ENCODE measurements around the gene SHROOM2.
"Not testable (repeated sequence)": the region's sequence is repeated elsewhere in the genome, so short reads cannot be mapped to it uniquely, and the experiment has no call there.

SHROOM2 gene

GRCh38 chrX:9824554-9824953 is 38.3 kb downstream of the SHROOM2 start:
- Histone ChIP-seq H3K4me3 (no peak overlapping the region), H3K27ac (no peak overlapping the region)

GRCh38 chrX:9825129-9825790 is 39.0 kb downstream of the SHROOM2 start:
- no peak overlapping the region for H3K27ac ChIP-seq

GRCh38 chrX:9825966-9826365 is 39.7 kb downstream of the SHROOM2 start:
- Histone ChIP-seq H3K27ac (no peak overlapping the region), H3K4me3 (no peak overlapping the region)

More at GRCh38 chrX:9825129-9825790, 39.0 kb downstream of the SHROOM2 start:
- H3K4me3 ChIP-seq = no peak overlapping the region

- H3K27ac ChIP-seq = no peak overlapping the region
- no peak overlapping the region for H3K4me3 ChIP-seq
Observed at GRCh38 chrX:9829308-9830267, 43.4 kb downstream of the SHROOM2 start.

- H3K4me3 ChIP-seq = no peak overlapping the region
Observed at GRCh38 chrX:9832811-9833210, 46.6 kb downstream of the SHROOM2 start.

GRCh38 chrX:9835585-9836210 is 49.5 kb downstream of the SHROOM2 start:
- Histone ChIP-seq H3K4me3 (no peak overlapping the region), H3K27ac (no peak overlapping the region)

More at GRCh38 chrX:9832811-9833210, 46.6 kb downstream of the SHROOM2 start:
- H3K27ac ChIP-seq = no peak overlapping the region

- no peak overlapping the region for H3K27ac ChIP-seq
- H3K4me3 ChIP-seq = no peak overlapping the region
Observed at GRCh38 chrX:9842541-9842940, 56.3 kb downstream of the SHROOM2 start.

- no peak overlapping the region for H3K27ac ChIP-seq
Observed at GRCh38 chrX:9844936-9845577, 58.8 kb downstream of the SHROOM2 start.

GRCh38 chrX:9845578-9845952 is 59.3 kb downstream of the SHROOM2 start:
- H3K27ac ChIP-seq = no peak overlapping the region

More at GRCh38 chrX:9844936-9845577, 58.8 kb downstream of the SHROOM2 start:
- no peak overlapping the region for H3K4me3 ChIP-seq

GRCh38 chrX:9846631-9847030 is 60.4 kb downstream of the SHROOM2 start:
- Histone ChIP-seq H3K4me3 (no peak overlapping the region), H3K27ac (no peak overlapping the region)

More at GRCh38 chrX:9845578-9845952, 59.3 kb downstream of the SHROOM2 start:
- H3K4me3 ChIP-seq = no peak overlapping the region

- Histone ChIP-seq H3K27ac (no peak overlapping the region), H3K4me3 (no peak overlapping the region)
Observed at GRCh38 chrX:9847071-9847470, 60.8 kb downstream of the SHROOM2 start.

GRCh38 chrX:9848718-9849479 is 62.7 kb downstream of the SHROOM2 start:
- no peak overlapping the region for H3K4me3 ChIP-seq
- H3K27ac ChIP-seq = no peak overlapping the region

GRCh38 chrX:9851890-9852289 is 65.7 kb downstream of the SHROOM2 start:
- H3K27ac ChIP-seq = no peak overlapping the region
- no peak overlapping the region for H3K4me3 ChIP-seq

GRCh38 chrX:9853307-9853706 is 67.1 kb downstream of the SHROOM2 start:
- H3K27ac ChIP-seq = no peak overlapping the region
- no peak overlapping the region for H3K4me3 ChIP-seq

GRCh38 chrX:9855561-9856283 is 69.5 kb downstream of the SHROOM2 start:
- H3K27ac ChIP-seq = no peak overlapping the region
- no peak overlapping the region for H3K4me3 ChIP-seq

- Histone ChIP-seq H3K27ac (no peak overlapping the region), H3K4me3 (no peak overlapping the region)
Observed at GRCh38 chrX:9856588-9856987, 70.4 kb downstream of the SHROOM2 start.

- Histone ChIP-seq H3K4me3 (no peak overlapping the region), H3K27ac (no peak overlapping the region)
Observed at GRCh38 chrX:9857575-9858474, 71.6 kb downstream of the SHROOM2 start.

- not testable (repeated sequence) for H3K4me3 ChIP-seq, H3K27ac ChIP-seq
Observed at GRCh38 chrX:9858684-9859083, 72.5 kb downstream of the SHROOM2 start.

All from skin epidermis (tissue), 12 donors.